PFSK-1 (cell line): ENCODE results near the gene PHF2.

ENCODE experiments used
- FOXP2 ChIP-seq: optimal IDR thresholded peaks from 2 replicates; pipeline ENCODE3; 2011; ENCODE audit warnings: borderline replicate concordance, control low read depth, inconsistent platforms; ENCODE audit not compliant: insufficient read depth; ENCODE audit errors: extremely low read length, extremely low read depth
- POLR2AphosphoS5 ChIP-seq: IDR thresholded peaks from 2 replicates; pipeline ENCODE4 v1.6.1; 2012; ENCODE audit warnings: low read depth, mild to moderate bottlenecking, control low read depth, low read length, moderate library complexity
- SIN3A ChIP-seq: IDR thresholded peaks from 2 replicates; pipeline ENCODE4 v1.6.1; 2012; ENCODE audit warnings: mild to moderate bottlenecking, low read length, moderate library complexity, borderline replicate concordance; ENCODE audit not compliant: insufficient read depth
- TAF1 ChIP-seq: IDR thresholded peaks from 2 replicates; pipeline ENCODE4 v1.6.1; 2012; ENCODE audit warnings: low read length, control low read depth, borderline replicate concordance; ENCODE audit not compliant: insufficient read depth
- TF ChIP-seq, protein P1 (sequence below), 2 experiments: IDR thresholded peaks; 2 replicates each; pipeline versions ENCODE4 v1.6.1 to v1.8.0; 2011 to 2012; ENCODE audit warnings: low read depth in 2 of 2, low read length in 2 of 2, control low read depth in 1 of 2, inconsistent platforms in 1 of 2, mild to moderate bottlenecking in 1 of 2, moderate library complexity in 1 of 2; ENCODE audit not compliant: insufficient read depth in 1 of 2

DNA sequence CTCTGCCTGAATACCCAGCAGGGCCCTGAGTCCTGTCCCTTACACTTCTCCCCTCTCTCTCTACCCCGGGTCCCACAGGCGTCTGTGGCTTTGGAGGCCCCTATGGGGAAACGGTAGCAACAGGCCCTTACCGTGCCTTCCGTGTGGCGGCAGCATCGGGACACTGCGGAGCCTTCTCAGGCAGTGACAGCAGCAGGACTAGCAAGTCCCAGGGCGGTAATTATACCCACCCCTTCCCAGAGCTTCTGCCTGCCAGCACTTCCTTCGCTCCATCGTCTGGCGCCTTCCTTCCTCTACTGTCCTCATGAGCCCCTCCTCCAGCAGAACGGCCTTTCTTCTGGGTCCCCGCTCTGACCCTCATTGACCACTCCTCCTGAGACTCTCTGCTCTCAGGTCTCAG is 17.9 kb upstream of the PHF2 start:
- no peak for TF ChIP-seq SIN3A
- TF ChIP-seq POLR2AphosphoS5: no peak
- no peak for TF ChIP-seq TAF1
- TF ChIP-seq, protein P1, sequence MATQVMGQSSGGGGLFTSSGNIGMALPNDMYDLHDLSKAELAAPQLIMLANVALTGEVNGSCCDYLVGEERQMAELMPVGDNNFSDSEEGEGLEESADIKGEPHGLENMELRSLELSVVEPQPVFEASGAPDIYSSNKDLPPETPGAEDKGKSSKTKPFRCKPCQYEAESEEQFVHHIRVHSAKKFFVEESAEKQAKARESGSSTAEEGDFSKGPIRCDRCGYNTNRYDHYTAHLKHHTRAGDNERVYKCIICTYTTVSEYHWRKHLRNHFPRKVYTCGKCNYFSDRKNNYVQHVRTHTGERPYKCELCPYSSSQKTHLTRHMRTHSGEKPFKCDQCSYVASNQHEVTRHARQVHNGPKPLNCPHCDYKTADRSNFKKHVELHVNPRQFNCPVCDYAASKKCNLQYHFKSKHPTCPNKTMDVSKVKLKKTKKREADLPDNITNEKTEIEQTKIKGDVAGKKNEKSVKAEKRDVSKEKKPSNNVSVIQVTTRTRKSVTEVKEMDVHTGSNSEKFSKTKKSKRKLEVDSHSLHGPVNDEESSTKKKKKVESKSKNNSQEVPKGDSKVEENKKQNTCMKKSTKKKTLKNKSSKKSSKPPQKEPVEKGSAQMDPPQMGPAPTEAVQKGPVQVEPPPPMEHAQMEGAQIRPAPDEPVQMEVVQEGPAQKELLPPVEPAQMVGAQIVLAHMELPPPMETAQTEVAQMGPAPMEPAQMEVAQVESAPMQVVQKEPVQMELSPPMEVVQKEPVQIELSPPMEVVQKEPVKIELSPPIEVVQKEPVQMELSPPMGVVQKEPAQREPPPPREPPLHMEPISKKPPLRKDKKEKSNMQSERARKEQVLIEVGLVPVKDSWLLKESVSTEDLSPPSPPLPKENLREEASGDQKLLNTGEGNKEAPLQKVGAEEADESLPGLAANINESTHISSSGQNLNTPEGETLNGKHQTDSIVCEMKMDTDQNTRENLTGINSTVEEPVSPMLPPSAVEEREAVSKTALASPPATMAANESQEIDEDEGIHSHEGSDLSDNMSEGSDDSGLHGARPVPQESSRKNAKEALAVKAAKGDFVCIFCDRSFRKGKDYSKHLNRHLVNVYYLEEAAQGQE (IDR thresholded peaks at IDR 0.05; ENCODE audit: insufficient read depth in 1 of 2, low read depth in 2 of 2, low read length in 2 of 2): no peak
- no peak for TF ChIP-seq FOXP2
